ENCODE results near the gene MAP4K4. TPM values are rescaled to one million over a fixed set of nuclear protein-coding genes. Genes with fewer than 3 reads are reported as not detected.

Gene MAP4K4
- total and polyA plus RNA-seq, 2 of the 13 experiments (the other 11 are each of a cell fraction or from before 2014, with no cell fraction given) = 105 to 264 TPM

DNA sequence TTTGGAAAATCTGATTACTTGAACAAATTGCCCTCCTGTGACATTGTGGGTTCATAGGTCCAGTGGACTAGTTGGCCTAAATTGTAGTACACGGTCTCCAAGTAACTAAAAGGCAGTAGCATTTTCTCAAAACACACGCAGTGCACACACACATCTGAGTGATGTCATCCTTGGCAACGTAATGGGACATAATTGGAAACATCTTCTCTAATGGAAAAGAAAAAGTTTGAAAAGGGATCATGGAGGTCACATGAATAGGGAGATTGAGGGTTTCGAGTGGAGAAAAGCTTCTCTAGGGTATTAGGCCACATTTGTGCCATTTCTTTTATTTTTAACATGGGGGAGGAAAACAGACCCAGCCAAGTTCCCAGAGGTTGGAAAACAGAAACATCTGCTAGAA lies 93.3 kb downstream of the MAP4K4 start:
- Histone ChIP-seq H4K20me1 (ENCODE audit: insufficient read depth, low read length) (peaks cover 64% of the 10 kb centered on the region), H3K4me1 (ENCODE audit: insufficient read depth, low read length) (peaks cover 62% of the 10 kb centered on the region), H3K79me2 (ENCODE audit: insufficient read depth, low read length) (peaks cover 99% of the 10 kb centered on the region), H3K9me3 (ENCODE audit: low read length) (no peaks in the 10 kb centered on the region), H2AFZ (ENCODE audit: low read length) (no peak overlapping the region), H3K27ac (ENCODE audit: extremely low read length, insufficient read depth, low read length) (no peak overlapping the region), H3K27me3 (ENCODE audit: control insufficient read depth in 1 of 2, insufficient read depth in 2 of 2, low read length in 2 of 2) (no peaks in the 10 kb centered on the region), H3K36me3 (replicated peaks in 1 of 2; ENCODE audit: control insufficient read depth in 1 of 2, insufficient read depth in 2 of 2, low read length in 2 of 2) (peaks cover 13 to 35% of the 10 kb centered on the region in 2 experiments), H3K4me2 (ENCODE audit: low read depth, low read length) (no peak overlapping the region), H3K4me3 (replicated peaks in 1 of 3; ENCODE audit: insufficient read depth in 1 of 3, low read depth in 2 of 3, low read length in 3 of 3) (no peak overlapping the region), H3K9ac (ENCODE audit: insufficient read depth, low read depth, low read length) (no peak overlapping the region)
- POLR2A ChIA-PET = no interaction called here
- FAIRE-seq (no peak), ATAC-seq (no peak), DNase-seq (ENCODE audit: low spot score) (no peak)
- TF ChIP-seq, protein P1, sequence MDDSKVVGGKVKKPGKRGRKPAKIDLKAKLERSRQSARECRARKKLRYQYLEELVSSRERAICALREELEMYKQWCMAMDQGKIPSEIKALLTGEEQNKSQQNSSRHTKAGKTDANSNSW (CRISPR knock-in tag; IDR thresholded peaks at IDR 0.05; ENCODE audit: borderline replicate concordance) = no peak
- TF ChIP-seq ZNF775 (CRISPR knock-in tag; IDR thresholded peaks at IDR 0.05; ENCODE audit: borderline replicate concordance) (no peak), RBM22 (optimal IDR thresholded peaks at IDR 0.05; ENCODE audit: low read length) (peak; percentile 68), ATF7 (IDR thresholded peaks at IDR 0.05) (peak; percentile 50; the same call in 1 of the 2 replicates), ATF7 (CRISPR knock-in tag; IDR thresholded peaks at IDR 0.05) (no peak), ZSCAN25 (CRISPR knock-in tag; IDR thresholded peaks at IDR 0.05) (0 out of 2 replicates have a peak, but pooled peaks have one; percentile 39)
- in situ Hi-C loops (cut with HindIII; ENCODE audit: extremely low pct_ligation_motif_present, low pct_unique_long_range_greater_than_20kb) = no loop called here
- WGBS (ENCODE audit: low lambda C conversion rate) = 97% methylated on average over 4 of the region's 4 CpGs
- CTCF ChIA-PET (ENCODE audit: low intra/inter-chr PET ratio, low total read pairs) = no interaction called here
- BruUV-seq (replicated peaks) = no TSS peak
- intact Hi-C loops (cut with micrococcal nuclease; ENCODE audit: unreplicated experiment) = no loop called here

DNA sequence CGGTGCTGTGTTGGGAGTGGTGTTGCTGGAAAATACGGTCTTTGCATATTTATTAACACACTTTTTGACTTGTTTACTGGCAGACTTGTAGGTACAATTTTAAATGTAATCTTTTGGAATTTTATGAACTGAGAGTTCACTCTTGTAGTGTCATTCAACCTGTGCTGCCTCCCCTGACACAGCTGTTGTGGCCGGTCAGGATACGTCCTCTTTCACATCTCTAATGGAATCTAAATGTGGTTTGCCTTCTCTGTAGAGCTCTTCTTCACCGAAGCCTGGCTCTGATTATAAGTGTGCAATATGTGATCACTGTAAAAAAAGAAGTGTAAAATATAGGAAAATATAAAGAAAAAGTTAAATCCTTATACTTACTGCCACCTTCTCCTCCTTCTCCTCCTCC lies 94.7 kb downstream of the MAP4K4 start:
- WGBS (ENCODE audit: low lambda C conversion rate) = 95% methylated on average over 5 of the region's 5 CpGs
- intact Hi-C loops (cut with micrococcal nuclease; ENCODE audit: unreplicated experiment) = loop anchor here (2.0 kb wide), 1 partner anchor 19 kb away; no protein-coding TSS in a partner anchor
- peaks cover 67% of the 10 kb centered on the region for H4K20me1 ChIP-seq (ENCODE audit: insufficient read depth, low read length)
- no peak for TF ChIP-seq GPN1 (CRISPR knock-in tag; IDR thresholded peaks at IDR 0.05; ENCODE audit: borderline replicate concordance)
- TF ChIP-seq, protein P2, sequence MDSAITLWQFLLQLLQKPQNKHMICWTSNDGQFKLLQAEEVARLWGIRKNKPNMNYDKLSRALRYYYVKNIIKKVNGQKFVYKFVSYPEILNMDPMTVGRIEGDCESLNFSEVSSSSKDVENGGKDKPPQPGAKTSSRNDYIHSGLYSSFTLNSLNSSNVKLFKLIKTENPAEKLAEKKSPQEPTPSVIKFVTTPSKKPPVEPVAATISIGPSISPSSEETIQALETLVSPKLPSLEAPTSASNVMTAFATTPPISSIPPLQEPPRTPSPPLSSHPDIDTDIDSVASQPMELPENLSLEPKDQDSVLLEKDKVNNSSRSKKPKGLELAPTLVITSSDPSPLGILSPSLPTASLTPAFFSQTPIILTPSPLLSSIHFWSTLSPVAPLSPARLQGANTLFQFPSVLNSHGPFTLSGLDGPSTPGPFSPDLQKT (CRISPR knock-in tag; IDR thresholded peaks at IDR 0.05; ENCODE audit: borderline replicate concordance) = no peak
- no peak for TF ChIP-seq FOXK1 (CRISPR knock-in tag; IDR thresholded peaks at IDR 0.05; ENCODE audit: borderline replicate concordance, low read depth)
- TF ChIP-seq FOXA3 (CRISPR knock-in tag; IDR thresholded peaks at IDR 0.05) = no peak
- TF ChIP-seq HCFC1 (IDR thresholded peaks at IDR 0.05; ENCODE audit: low read depth, low read length) = no peak
- TF ChIP-seq ZNF180 (CRISPR knock-in tag; IDR thresholded peaks at IDR 0.05; ENCODE audit: borderline replicate concordance, low read depth) = no peak
- TF ChIP-seq, protein P3, sequence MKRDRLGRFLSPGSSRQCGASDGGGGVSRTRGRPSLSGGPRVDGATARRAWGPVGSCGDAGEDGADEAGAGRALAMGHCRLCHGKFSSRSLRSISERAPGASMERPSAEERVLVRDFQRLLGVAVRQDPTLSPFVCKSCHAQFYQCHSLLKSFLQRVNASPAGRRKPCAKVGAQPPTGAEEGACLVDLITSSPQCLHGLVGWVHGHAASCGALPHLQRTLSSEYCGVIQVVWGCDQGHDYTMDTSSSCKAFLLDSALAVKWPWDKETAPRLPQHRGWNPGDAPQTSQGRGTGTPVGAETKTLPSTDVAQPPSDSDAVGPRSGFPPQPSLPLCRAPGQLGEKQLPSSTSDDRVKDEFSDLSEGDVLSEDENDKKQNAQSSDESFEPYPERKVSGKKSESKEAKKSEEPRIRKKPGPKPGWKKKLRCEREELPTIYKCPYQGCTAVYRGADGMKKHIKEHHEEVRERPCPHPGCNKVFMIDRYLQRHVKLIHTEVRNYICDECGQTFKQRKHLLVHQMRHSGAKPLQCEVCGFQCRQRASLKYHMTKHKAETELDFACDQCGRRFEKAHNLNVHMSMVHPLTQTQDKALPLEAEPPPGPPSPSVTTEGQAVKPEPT (CRISPR knock-in tag; IDR thresholded peaks at IDR 0.05; ENCODE audit: low read depth) = no peak
- TF ChIP-seq, protein P4, sequence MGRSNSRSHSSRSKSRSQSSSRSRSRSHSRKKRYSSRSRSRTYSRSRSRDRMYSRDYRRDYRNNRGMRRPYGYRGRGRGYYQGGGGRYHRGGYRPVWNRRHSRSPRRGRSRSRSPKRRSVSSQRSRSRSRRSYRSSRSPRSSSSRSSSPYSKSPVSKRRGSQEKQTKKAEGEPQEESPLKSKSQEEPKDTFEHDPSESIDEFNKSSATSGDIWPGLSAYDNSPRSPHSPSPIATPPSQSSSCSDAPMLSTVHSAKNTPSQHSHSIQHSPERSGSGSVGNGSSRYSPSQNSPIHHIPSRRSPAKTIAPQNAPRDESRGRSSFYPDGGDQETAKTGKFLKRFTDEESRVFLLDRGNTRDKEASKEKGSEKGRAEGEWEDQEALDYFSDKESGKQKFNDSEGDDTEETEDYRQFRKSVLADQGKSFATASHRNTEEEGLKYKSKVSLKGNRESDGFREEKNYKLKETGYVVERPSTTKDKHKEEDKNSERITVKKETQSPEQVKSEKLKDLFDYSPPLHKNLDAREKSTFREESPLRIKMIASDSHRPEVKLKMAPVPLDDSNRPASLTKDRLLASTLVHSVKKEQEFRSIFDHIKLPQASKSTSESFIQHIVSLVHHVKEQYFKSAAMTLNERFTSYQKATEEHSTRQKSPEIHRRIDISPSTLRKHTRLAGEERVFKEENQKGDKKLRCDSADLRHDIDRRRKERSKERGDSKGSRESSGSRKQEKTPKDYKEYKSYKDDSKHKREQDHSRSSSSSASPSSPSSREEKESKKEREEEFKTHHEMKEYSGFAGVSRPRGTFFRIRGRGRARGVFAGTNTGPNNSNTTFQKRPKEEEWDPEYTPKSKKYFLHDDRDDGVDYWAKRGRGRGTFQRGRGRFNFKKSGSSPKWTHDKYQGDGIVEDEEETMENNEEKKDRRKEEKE (IDR thresholded peaks at IDR 0.05) = no peak

More for the DNA sequence above, 94.7 kb downstream of the MAP4K4 start:
- DNase-seq (ENCODE audit: low spot score) (no peak), FAIRE-seq (no peak), ATAC-seq (no peak)
- BruUV-seq (replicated peaks) = no TSS peak
- Histone ChIP-seq H3K27ac (ENCODE audit: extremely low read length, insufficient read depth, low read length) (no peak overlapping the region), H2AFZ (ENCODE audit: low read length) (no peak overlapping the region), H3K27me3 (ENCODE audit: control insufficient read depth in 1 of 2, insufficient read depth in 2 of 2, low read length in 2 of 2) (no peaks in the 10 kb centered on the region), H3K4me2 (ENCODE audit: low read depth, low read length) (no peak overlapping the region), H3K4me3 (replicated peaks in 1 of 3; ENCODE audit: insufficient read depth in 1 of 3, low read depth in 2 of 3, low read length in 3 of 3) (no peak overlapping the region), H3K4me1 (ENCODE audit: insufficient read depth, low read length) (peaks cover 68% of the 10 kb centered on the region), H3K79me2 (ENCODE audit: insufficient read depth, low read length) (peaks cover 99% of the 10 kb centered on the region), H3K36me3 (replicated peaks in 1 of 2; ENCODE audit: control insufficient read depth in 1 of 2, insufficient read depth in 2 of 2, low read length in 2 of 2) (peaks cover 16 to 38% of the 10 kb centered on the region in 2 experiments), H3K9me3 (ENCODE audit: low read length) (no peaks in the 10 kb centered on the region), H3K9ac (ENCODE audit: insufficient read depth, low read depth, low read length) (no peak overlapping the region)
- ChIA-PET POLR2A (no interaction called here), CTCF (ENCODE audit: low intra/inter-chr PET ratio, low total read pairs) (no interaction called here)
- in situ Hi-C loops (cut with HindIII; ENCODE audit: extremely low pct_ligation_motif_present, low pct_unique_long_range_greater_than_20kb) = no loop called here
